Type B pancreatic cell (in vitro differentiated cells): Measurements from ENCODE around the gene RPS19. TPM values are rescaled to one million over a fixed set of nuclear protein-coding genes. Genes with fewer than 3 reads are reported as not detected.

Experiments used
- DNase-seq: peaks from one replicate; pipeline ENCODE4 v3.0.0; 2021; ENCODE audit warnings: mixed read lengths; ENCODE audit not compliant: unreplicated experiment; ENCODE audit errors: extremely low spot score
- H3K27ac Mint-ChIP-seq: 2 replicates; pipeline ENCODE4 v1.8.0; 2021; ENCODE audit warnings: mild to moderate bottlenecking, mixed read lengths
- H3K27me3 Mint-ChIP-seq: 2 replicates; pipeline ENCODE4 v1.8.0; 2021; ENCODE audit warnings: mixed read lengths
- H3K36me3 Mint-ChIP-seq: 2 replicates; pipeline ENCODE4 v1.8.0; 2021; ENCODE audit warnings: mixed read lengths
- H3K4me1 Mint-ChIP-seq: one replicate; pipeline ENCODE4 v1.8.0; 2021; ENCODE audit warnings: mixed read lengths; ENCODE audit not compliant: unreplicated experiment
- H3K4me3 Mint-ChIP-seq: 2 replicates; pipeline ENCODE4 v1.8.0; 2021; ENCODE audit warnings: mild to moderate bottlenecking, mixed read lengths
- H3K9me3 Mint-ChIP-seq: 2 replicates; pipeline ENCODE4 v1.8.0; 2021; ENCODE audit warnings: mixed read lengths
- CTCF ChIP-seq: fragments of 200-600 bp; sonication (generic); conservative IDR thresholded peaks from 2 replicates; pipeline ENCODE4 v1.5.0; 2021; ENCODE audit warnings: antibody characterized with exemption, mild to moderate bottlenecking
- long read RNA-seq: library from polyadenylated mRNA; unstranded; transcript quantifications from one replicate; pipeline ENCODE4 v2.0.0, GENCODE V29; 2020
- total RNA-seq: library from RNA; stranded (reverse); gene quantifications from 2 replicates; pipeline ENCODE4 v1.2.1, GENCODE V29; 2021; ENCODE audit warnings: low replicate concordance

RPS19 gene
- total RNA-seq: 3,159 and 4,081 TPM in 2 replicates
- long read RNA-seq, transcript RPS19-206 (6 exons, 2,359 nt): major isoform, 2,081 of 2,172 reads
- long read RNA-seq, partial matches to known transcripts: 78 of 2,172 reads
- long read RNA-seq, other reads (novel, unspliced or antisense): 11 of 2,172 reads

GRCh38 chr19:41859618-41860418 is at the start of gene RPS19:
Gene RPS19, plus strand, starts transcription at chr19:41860255. Its CDS starts 520 bp downstream, at chr19:41860775.
- Mint-ChIP-seq H3K36me3 (peaks cover 36% of the 10 kb centered on the region), H3K27me3 (peaks cover 20% of the 10 kb centered on the region)
- TF ChIP-seq CTCF: peak; percentile 81

GRCh38 chr19:41810301-41810700 is 49.8 kb upstream of the RPS19 start:
- H3K4me1 Mint-ChIP-seq: no peaks in the 10 kb centered on the region
- no peaks in the 10 kb centered on the region for H3K36me3 Mint-ChIP-seq
- DNase-seq: no peak
- TF ChIP-seq CTCF: no peak
- no peak overlapping the region for H3K27ac Mint-ChIP-seq
- H3K27me3 Mint-ChIP-seq: no peaks in the 10 kb centered on the region
- H3K9me3 Mint-ChIP-seq: no peaks in the 10 kb centered on the region
- no peak overlapping the region for H3K4me3 Mint-ChIP-seq

More at GRCh38 chr19:41859618-41860418, at the start of gene RPS19:
- peaks cover 24% of the 10 kb centered on the region for H3K4me1 Mint-ChIP-seq
- peak within 1 kb of the TSS; percentile 95 for H3K4me3 Mint-ChIP-seq
- peak; percentile 99 for DNase-seq
- H3K27ac Mint-ChIP-seq: peak within 1 kb of the TSS; percentile 99
- no peaks in the 10 kb centered on the region for H3K9me3 Mint-ChIP-seq

GRCh38 chr19:41811036-41811435 is 49.0 kb upstream of the RPS19 start:
- H3K27me3 Mint-ChIP-seq: no peaks in the 10 kb centered on the region
- no peak overlapping the region for H3K27ac Mint-ChIP-seq
- no peaks in the 10 kb centered on the region for H3K4me1 Mint-ChIP-seq
- H3K9me3 Mint-ChIP-seq: no peaks in the 10 kb centered on the region
- no peaks in the 10 kb centered on the region for H3K36me3 Mint-ChIP-seq
- TF ChIP-seq CTCF: no peak
- no peak for DNase-seq
- no peak overlapping the region for H3K4me3 Mint-ChIP-seq

GRCh38 chr19:41811981-41812380 is 48.1 kb upstream of the RPS19 start:
- H3K27ac Mint-ChIP-seq: no peak overlapping the region
- H3K36me3 Mint-ChIP-seq: no peaks in the 10 kb centered on the region
- H3K27me3 Mint-ChIP-seq: no peaks in the 10 kb centered on the region
- H3K4me1 Mint-ChIP-seq: no peaks in the 10 kb centered on the region
- H3K9me3 Mint-ChIP-seq: no peaks in the 10 kb centered on the region
- H3K4me3 Mint-ChIP-seq: no peak overlapping the region
- TF ChIP-seq CTCF: no peak
- DNase-seq: no peak

GRCh38 chr19:41813911-41814310 is 46.1 kb upstream of the RPS19 start:
- TF ChIP-seq CTCF: no peak
- Mint-ChIP-seq H3K27me3 (peaks cover 6% of the 10 kb centered on the region), H3K36me3 (no peaks in the 10 kb centered on the region), H3K4me3 (no peak overlapping the region), H3K27ac (no peak overlapping the region), H3K9me3 (no peaks in the 10 kb centered on the region), H3K4me1 (no peaks in the 10 kb centered on the region)
- DNase-seq: no peak
